ENCODE measurements around the gene UCK2.

UCK2 gene

GRCh38 chr1:165865633-165866340 is 38.4 kb downstream of the UCK2 start:
- no peak for TF ChIP-seq CTCF (IDR thresholded peaks at IDR 0.05; ENCODE audit: low read depth, low read length, missing control alignments)
- DNase-seq (ENCODE audit: extremely low read depth, low read depth): no peak
- no peak overlapping the region for H3K4me3 ChIP-seq (replicated peaks; ENCODE audit: low read depth, low read length)

- peak; percentile 4 for TF ChIP-seq CTCF (IDR thresholded peaks at IDR 0.05; ENCODE audit: low read depth, low read length, missing control alignments)
- H3K4me3 ChIP-seq (replicated peaks; ENCODE audit: low read depth, low read length): no peak overlapping the region
- DNase-seq (ENCODE audit: extremely low read depth, low read depth): no peak
Observed at GRCh38 chr1:165869343-165869742, 41.9 kb downstream of the UCK2 start.

DNA sequence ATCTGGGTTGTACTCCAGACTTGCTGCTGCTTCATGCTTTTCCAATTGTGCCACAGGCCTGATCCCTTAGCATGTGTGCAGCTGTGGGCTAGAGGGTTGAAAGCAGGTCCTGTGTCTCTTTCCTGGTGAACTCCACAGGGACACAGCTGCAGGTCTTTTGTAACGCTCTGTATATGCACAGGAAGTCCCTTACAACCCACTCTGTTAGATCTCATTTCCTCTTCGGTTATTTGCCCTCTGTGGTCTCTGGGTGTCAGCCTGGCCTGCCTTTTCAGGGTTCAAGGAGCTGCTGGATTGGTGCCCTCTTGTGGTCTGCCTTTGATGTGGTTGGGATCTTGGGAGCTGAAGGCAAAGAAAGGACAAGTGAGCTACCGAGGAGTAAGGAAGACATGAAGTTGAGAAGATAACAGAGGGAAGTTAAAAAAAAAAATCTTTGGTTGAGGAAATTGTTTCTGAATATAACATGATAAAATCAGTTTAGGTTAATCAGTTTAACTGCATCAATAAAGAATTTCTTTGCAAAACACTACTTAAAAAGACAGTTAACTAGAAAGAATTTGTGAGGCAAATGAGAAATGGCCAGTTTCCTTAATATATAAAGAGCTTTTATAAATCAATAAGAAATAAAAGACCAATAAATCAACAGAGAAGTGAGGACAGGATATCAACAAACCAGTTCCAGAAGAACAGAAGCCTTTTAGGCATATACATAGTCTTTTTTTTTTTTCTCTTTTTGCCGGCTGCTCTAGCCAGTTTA is 44.1 kb downstream of the UCK2 start:
- no peak for DNase-seq (ENCODE audit: extremely low read depth, low read depth)
- peak; percentile 25 for TF ChIP-seq CTCF (IDR thresholded peaks at IDR 0.05; ENCODE audit: low read depth, low read length, missing control alignments)
- no peak overlapping the region for H3K4me3 ChIP-seq (replicated peaks; ENCODE audit: low read depth, low read length)

DNA sequence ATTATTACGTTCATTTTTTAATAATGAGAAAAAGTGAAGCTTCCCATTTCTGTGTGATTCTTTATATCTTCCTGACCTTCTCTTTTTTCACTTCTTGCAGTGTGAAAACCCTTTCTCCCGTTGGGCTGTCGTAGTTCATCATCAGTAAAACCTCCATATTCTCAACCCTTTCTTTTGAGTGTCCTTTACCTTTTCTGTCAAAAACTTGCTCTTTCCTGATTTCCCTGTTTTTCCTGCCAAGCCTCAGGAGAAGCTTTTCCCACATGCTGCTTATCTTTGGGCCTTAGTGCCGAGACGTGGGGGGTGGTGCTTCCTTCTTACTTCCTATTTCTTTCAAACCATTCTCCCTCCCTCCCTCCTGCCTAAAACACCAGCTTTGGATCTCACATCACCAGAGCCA is 46.1 kb downstream of the UCK2 start:
- TF ChIP-seq CTCF (IDR thresholded peaks at IDR 0.05; ENCODE audit: low read depth, low read length, missing control alignments): no peak
- no peak overlapping the region for H3K4me3 ChIP-seq (replicated peaks; ENCODE audit: low read depth, low read length)
- no peak for DNase-seq (ENCODE audit: extremely low read depth, low read depth)

DNA sequence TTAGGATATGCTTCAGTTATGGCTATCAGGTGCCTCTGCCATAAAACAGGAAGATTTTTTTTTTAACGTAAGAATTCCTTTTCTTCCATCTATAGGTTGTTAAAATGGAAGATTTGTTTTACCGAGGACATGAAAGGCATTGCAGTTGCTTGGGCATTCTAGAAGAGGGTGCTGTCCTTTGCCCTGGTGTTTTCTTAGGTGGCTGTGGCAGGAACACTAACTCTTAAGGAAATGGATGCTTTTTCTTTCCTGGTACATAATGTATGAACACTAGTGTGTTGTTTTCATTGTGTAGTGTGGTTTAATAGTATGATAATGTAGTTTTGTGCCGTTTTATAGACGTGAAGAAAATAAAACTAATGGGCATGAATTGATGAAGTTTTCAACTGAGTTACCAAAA is 47.2 kb downstream of the UCK2 start:
- no peak for DNase-seq (ENCODE audit: extremely low read depth, low read depth)
- no peak for TF ChIP-seq CTCF (IDR thresholded peaks at IDR 0.05; ENCODE audit: low read depth, low read length, missing control alignments)
- no peak overlapping the region for H3K4me3 ChIP-seq (replicated peaks; ENCODE audit: low read depth, low read length)

DNA sequence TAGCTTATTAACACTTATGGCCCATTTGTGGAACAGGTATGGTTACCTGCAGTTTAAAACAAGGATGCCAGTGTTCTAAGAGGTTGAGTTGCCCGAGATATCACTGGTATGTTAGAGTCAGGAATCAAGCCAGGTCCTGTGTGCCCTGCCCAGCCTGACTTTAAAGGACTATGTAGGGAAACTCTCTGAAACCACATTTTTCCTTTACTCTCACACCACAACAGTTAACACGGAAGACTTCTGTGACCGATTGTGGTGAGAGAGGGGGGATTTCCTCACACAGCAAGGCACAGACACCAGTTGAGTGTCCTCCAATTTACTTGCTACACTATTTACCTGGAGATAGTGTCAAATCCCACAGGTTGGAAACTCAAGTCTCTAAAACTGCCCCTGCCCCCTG is 47.8 kb downstream of the UCK2 start:
- TF ChIP-seq CTCF (IDR thresholded peaks at IDR 0.05; ENCODE audit: low read depth, low read length, missing control alignments): no peak
- no peak for DNase-seq (ENCODE audit: extremely low read depth, low read depth)
- H3K4me3 ChIP-seq (replicated peaks; ENCODE audit: low read depth, low read length): no peak overlapping the region
